Inflammatory macrophage treated with lipopolysaccharide for 1 hour (primary cell): ENCODE results near the gene PRKCE.

Experiments used
- DNase-seq, 2 donors: peaks; one replicate each; pipeline ENCODE4 v3.0.0-alpha.2; 2020 to 2022

The PRKCE gene

DNA sequence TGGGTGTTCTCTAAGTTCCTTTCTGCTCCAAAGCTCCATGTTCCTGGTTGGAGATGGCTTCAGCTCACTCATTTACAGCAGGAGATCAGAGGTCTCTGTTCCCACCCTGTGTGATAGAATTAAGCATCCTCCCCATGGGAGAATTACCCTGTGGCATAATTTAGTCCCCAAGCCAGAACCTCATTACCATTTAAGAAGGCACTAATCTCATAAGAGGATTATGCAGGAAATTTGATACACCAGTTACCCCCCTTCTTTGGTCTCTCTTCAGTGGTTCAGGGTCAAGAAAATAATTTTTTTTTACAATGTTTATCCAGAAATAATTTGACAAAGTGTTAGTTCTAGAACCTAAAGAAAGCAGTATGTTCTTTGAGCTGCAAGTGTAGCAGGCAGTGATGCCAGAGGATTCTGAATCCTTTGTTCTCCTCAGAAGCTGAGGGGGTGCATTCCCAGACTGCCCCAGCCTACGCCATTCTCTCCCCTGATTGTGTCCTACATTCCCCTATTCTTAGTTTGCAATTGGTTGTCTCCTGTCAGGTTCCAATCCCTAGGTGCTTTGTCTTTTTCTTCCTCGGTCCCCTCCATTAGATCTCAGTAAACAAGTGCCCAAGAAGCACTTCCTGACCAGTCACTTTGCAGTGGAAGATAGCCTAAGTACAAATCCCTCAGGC is 163.6 kb downstream of the PRKCE start:
- no peak for DNase-seq

DNA sequence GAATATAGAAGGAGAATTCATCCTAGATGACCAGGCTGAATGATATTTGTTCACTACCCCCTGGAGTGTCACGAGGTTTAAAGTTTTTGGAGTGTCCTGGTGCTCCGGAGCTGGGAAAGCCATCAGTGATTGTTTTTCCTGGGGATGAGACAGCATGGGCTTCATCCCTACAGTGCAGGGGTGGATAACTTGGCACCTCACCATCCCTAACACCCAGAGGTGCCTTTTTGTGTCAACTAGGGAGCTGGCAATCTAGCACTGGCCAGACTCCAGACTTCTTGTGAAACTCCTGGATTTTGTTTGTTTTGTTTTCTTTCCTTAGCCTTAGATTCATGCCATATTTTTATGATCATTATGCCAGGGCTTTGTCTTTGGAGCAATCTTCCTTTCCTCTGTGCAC is 164.8 kb downstream of the PRKCE start:
- DNase-seq = no peak

GRCh38 chr2:45818591-45818990 is 167.1 kb downstream of the PRKCE start:
- no peak for DNase-seq

DNA sequence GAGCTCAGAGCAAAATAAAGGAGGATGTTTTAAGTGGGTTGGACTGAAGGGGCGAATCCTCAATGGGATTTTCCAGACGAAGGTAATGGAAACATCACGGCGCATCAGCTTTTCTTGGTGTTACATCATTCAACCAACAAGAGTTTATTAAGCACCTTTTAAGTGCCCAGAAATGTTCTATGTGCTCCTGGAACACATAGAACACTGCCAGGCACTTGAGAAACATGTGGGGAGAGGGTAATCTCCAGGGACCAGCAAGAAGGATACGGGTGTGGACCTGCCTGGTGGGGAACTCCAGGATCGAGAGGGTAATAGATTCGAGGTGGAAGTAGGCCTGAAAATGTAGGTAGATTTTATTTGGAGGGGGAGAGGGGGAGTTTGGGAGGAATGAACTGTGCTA is 168.6 kb downstream of the PRKCE start:
- DNase-seq = no peak

GRCh38 chr2:45821558-45822271 is 170.2 kb downstream of the PRKCE start:
- DNase-seq = no peak

DNA sequence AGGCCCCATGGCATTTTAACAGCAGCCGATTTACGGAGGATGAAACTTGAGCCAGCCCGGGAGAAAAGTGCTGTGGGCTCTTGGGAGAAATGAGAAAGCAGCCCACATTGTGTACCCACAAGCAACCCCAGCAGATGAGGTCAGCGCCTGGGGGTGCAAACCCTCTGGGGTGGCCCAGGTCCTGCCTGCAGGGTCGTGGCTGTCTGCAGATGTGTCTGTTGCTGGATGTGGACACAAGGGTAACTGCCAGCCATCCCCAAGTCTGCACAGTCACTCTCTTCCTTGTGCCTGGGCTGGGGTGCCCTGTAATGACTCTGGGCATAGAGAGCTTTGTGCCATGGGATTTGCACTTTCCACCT is 170.8 kb downstream of the PRKCE start:
- DNase-seq = no peak

GRCh38 chr2:45823723-45824206 is 172.3 kb downstream of the PRKCE start:
- no peak for DNase-seq

- DNase-seq = no peak
Observed at GRCh38 chr2:45825001-45825651, 173.7 kb downstream of the PRKCE start.

GRCh38 chr2:45826460-45826859 is 175.0 kb downstream of the PRKCE start:
- DNase-seq = no peak

GRCh38 chr2:45826884-45827635 is 175.6 kb downstream of the PRKCE start:
- no peak for DNase-seq

DNA sequence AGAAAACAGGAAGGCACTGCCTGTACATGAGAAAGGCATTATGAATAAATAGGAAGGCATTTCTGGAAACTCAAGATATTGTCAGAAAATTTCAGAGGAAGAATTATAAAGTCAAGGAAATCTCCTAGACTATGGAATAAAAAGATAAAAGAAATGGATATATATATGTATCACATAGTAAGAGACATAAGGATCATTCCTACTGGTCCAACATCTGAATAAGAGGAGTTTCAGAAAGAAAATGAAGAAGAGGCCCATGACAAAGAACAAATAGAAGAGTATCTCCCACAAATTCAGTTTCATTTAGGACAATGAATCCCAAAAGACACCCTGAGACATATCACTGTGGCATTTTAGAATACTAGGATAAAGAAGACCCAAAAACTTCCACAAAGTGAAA is 178.8 kb downstream of the PRKCE start:
- no peak for DNase-seq

GRCh38 chr2:45833301-45833967 is 182.0 kb downstream of the PRKCE start:
- no peak for DNase-seq

GRCh38 chr2:45833968-45834344 is 182.5 kb downstream of the PRKCE start:
- peak; percentile 61 to 73 for DNase-seq

- DNase-seq = no peak
Observed at GRCh38 chr2:45834372-45834771, 182.9 kb downstream of the PRKCE start.

- DNase-seq = no peak
Observed at GRCh38 chr2:45834858-45835257, 183.4 kb downstream of the PRKCE start.

DNA sequence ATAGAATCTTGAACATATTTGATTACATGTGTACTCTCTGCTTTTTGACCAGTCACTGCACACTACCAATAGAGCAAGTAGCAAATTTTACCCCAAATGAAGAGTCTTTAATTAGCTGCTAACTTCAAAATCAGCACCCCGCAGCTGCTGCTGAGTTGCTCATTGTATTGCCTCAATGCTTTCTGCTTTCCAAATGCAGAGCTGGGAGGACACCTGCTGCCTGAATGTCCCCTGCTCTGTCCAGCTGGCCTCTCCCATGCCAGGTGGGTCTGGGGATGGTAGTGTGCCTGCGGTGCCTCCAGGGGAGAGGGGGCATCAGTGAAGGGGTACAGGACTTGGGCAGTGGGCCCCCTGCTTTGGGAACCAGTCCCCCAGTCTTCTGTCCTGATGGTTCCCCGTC is 184.8 kb downstream of the PRKCE start:
- no peak for DNase-seq

- DNase-seq = peak; percentile 53 to 56
Observed at GRCh38 chr2:45836740-45837139, 185.3 kb downstream of the PRKCE start.

DNA sequence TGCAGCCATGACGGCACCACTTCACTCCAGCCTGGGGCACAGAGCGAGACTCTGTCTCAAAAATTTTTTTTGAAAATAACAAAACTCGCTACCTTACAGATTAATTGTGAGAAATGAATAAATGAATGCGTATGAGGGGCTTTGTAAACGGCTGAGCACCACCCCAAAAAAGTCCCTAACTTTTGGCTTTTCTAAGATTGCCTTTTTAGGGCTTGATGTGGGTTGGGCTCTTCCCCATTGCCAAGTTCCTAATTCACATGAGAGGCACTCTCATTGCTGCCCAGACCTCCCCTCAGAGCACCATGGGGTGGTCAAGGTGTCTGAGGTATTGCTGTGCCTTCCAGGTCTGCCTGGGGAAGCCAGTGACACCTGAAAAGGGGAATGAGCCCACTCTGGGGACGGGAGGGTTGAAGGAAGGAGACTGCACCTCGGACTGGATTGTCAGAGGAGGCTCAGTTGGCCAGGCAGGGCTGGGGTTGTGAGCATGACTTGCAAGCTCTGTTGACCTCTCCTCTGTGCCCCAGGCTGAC is 186.4 kb downstream of the PRKCE start:
- peak in 1 of 2 donors; percentile 18 for DNase-seq

GRCh38 chr2:45839508-45840251 is 188.2 kb downstream of the PRKCE start:
- no peak for DNase-seq

DNA sequence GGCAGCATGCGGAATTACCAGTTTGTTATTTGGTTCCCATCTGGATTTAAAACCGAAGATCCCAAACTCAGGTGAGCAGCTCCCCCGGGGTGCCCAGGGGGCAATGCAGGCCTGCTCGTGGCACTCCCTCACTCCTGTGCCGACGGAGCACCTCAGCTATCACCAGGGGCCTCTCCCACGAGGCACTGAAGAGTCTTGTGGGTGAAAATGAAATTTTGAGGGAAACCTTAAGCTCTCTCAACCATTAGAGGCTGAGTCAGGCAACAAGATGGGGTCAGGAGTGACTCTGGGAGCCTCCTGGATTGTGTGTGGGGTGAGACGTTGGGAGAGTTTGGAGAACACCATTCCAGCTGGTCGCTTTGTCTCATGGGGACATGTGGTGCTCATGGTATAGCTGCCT is 189.0 kb downstream of the PRKCE start:
- no peak for DNase-seq

DNA sequence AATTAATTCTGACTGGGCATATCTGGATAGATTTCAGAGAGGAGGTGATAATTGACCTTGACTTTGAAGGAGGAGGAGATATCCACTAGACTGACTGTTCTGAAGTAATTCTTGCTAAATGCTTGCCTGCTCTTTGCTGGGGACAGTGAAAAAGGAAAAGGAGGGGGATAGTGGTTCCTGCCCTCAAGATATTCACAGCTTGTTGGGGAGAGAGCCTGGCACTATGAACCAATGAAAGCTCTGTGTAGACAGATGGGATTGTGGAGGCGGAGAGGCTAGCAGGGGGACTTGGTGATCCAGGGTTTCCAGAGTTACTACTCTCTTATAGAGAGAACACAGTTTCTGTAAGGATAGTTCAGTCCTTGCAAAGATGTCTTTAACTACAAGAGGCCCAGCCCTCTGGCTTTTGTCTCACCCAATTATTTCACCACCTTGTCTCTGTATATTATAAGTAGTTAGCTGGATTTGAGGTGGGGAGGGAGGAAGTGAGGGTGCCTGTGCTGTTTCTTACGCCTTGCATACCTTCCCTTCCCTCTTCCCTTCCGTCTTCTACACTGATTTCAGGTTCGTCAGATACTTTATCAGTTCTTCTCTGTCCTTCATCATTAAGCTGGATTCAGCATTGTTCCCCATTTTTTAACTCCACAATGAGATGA is 190.4 kb downstream of the PRKCE start:
- no peak for DNase-seq
